K562 (cell line): Measurements from ENCODE around the gene SLC16A12. TPM values are rescaled to one million over a fixed set of nuclear protein-coding genes. Genes with fewer than 3 reads are reported as not detected.

ENCODE experiments used
- ATAC-seq: fragments of 200-7000 bp; cut with Tn5 transposase; 3 replicates; pipeline ENCODE4 v1.9.1; 2020; ENCODE audit warnings: moderate library complexity
- BruUV-seq: library from RNA; stranded (reverse); fragments of 400-500 nt; replicated peaks from 2 replicates; lab custom pipeline; 2021; lab: Mats Ljungman, UMichigan
- CTCF ChIA-PET: fragments of 300-600 bp; formaldehyde crosslinking; extraction: SDS; loops from one replicate; lab custom pipeline; 2021; ENCODE audit warnings: low intra/inter-chr PET ratio; lab: Yijun Ruan, JAX
- POLR2A ChIA-PET: fragments of 300-600, 350-650 bp; sonication (Branson Sonifier 250); formaldehyde crosslinking; extraction: SDS; loops from one replicate; lab custom pipeline; 2021; ENCODE audit warnings: antibody characterized with exemption, inconsistent platforms; lab: Yijun Ruan, JAX
- DNase-seq, 4 experiments: peaks; one replicate each; pipeline versions ENCODE4 v3.0.0 to v3.0.0-alpha.2; 2011 to 2018; ENCODE audit warnings: low spot score in 3 of 4, mixed read lengths in 3 of 4; ENCODE audit errors: extremely low read depth in 1 of 4
- FAIRE-seq: peaks from 2 replicates; lab custom pipeline; 2011; peaks lifted over from hg19 to GRCh38; lab: Jason Lieb, UNC
- H2AFZ ChIP-seq: 2 replicates; pipeline ENCODE4 v1.6.0; 2011; ENCODE audit warnings: low read depth, low read length, control low read depth, inconsistent platforms
- H3K27ac ChIP-seq: fragments of 200-600 bp; 3 replicates; pipeline ENCODE4 v1.8.0; 2011; ENCODE audit warnings: low read depth, mild to moderate bottlenecking, control low read depth, inconsistent platforms, low read length, moderate library complexity, mixed read lengths; ENCODE audit errors: extremely low read depth
- H3K27me3 ChIP-seq, 2 experiments: fragments of 300-600 bp in 1 of 2; 2 replicates in 1 of 2; 3 replicates in 1 of 2; pipeline versions ENCODE4 v1.6.0 to v1.8.0; 2011; ENCODE audit warnings: inconsistent platforms in 2 of 2, low read length in 2 of 2, mild to moderate bottlenecking in 1 of 2, mixed read lengths in 1 of 2, moderate library complexity in 1 of 2; ENCODE audit not compliant: control insufficient read depth in 2 of 2, insufficient read depth in 2 of 2
- H3K36me3 ChIP-seq: fragments of 300-600 bp; 3 replicates; pipeline ENCODE4 v1.8.0; 2011; ENCODE audit warnings: mild to moderate bottlenecking, low read length, inconsistent platforms; ENCODE audit not compliant: control insufficient read depth, insufficient read depth
- H3K4me1 ChIP-seq, 2 experiments: fragments of 200-600 bp in 1 of 2; replicated peaks in 1 of 2; 2 replicates in 1 of 2; 3 replicates in 1 of 2; pipeline versions ENCODE4 v1.5.1 to v1.8.0; 2011; ENCODE audit warnings: inconsistent platforms in 2 of 2, low read length in 2 of 2, mild to moderate bottlenecking in 1 of 2, mixed read lengths in 1 of 2, moderate library complexity in 1 of 2; ENCODE audit not compliant: control insufficient read depth in 2 of 2, insufficient read depth in 2 of 2
- H3K4me2 ChIP-seq: 2 replicates; pipeline ENCODE4 v1.6.1; 2011; ENCODE audit warnings: low read length, control low read depth, inconsistent platforms, mixed read lengths; ENCODE audit not compliant: insufficient read depth
- H3K4me3 ChIP-seq: fragments of 200-600 bp; sonication (generic), shearing (Covaris generic); 2 replicates; pipeline ENCODE4 v1.5.1; 2016; ENCODE audit warnings: control low read depth, inconsistent platforms
- H3K79me2 ChIP-seq: fragments of 200-600 bp; 3 replicates; pipeline ENCODE4 v1.8.0; 2011; ENCODE audit warnings: low read length, inconsistent platforms; ENCODE audit not compliant: control insufficient read depth, insufficient read depth
- H3K9ac ChIP-seq, 2 experiments: 2 replicates each; pipeline versions ENCODE4 v1.6.0 to v1.6.1; 2011; ENCODE audit warnings: low read depth in 2 of 2, low read length in 2 of 2, control low read depth in 1 of 2, inconsistent platforms in 1 of 2, mild to moderate bottlenecking in 1 of 2, mixed read lengths in 1 of 2; ENCODE audit not compliant: insufficient read depth in 1 of 2
- H3K9me1 ChIP-seq: one replicate; pipeline ENCODE4 v1.6.0; 2011; ENCODE audit warnings: inconsistent platforms, mild to moderate bottlenecking, low read length, moderate library complexity; ENCODE audit not compliant: control insufficient read depth, insufficient read depth
- H3K9me3 ChIP-seq: replicated peaks from 2 replicates; pipeline ENCODE4 v1.5.1; 2011; ENCODE audit warnings: low read depth, low read length, inconsistent platforms; ENCODE audit not compliant: control insufficient read depth, insufficient read depth
- H4K20me1 ChIP-seq: replicated peaks from 2 replicates; pipeline ENCODE4 v1.6.1; 2011; ENCODE audit warnings: low read length, inconsistent platforms, mixed read lengths; ENCODE audit not compliant: control insufficient read depth, insufficient read depth
- ADNP ChIP-seq: fragments of 200-800 bp; sonication (Bioruptor generic); IDR thresholded peaks from 2 replicates; pipeline ENCODE4 v1.6.1; 2016; ENCODE audit warnings: missing genetic modification characterization, missing compliant biosample characterization
- ARHGAP35 ChIP-seq: fragments of 450-650 bp; IDR thresholded peaks from 2 replicates; pipeline ENCODE4 v1.6.1; 2018; ENCODE audit not compliant: partially characterized antibody
- DPF2 ChIP-seq: fragments of 450-650 bp; IDR thresholded peaks from 2 replicates; pipeline ENCODE4 v1.6.1; 2016
- FOXP1 ChIP-seq: sonication (generic); formaldehyde crosslinking; IDR thresholded peaks from 2 replicates; pipeline ENCODE4 v1.8.0; 2022; ENCODE audit warnings: mild to moderate bottlenecking, missing genetic modification reagents
- HIVEP1 ChIP-seq: fragments of 250-450 bp; sonication (Bioruptor Pico); IDR thresholded peaks from 2 replicates; pipeline ENCODE4 v1.4.0; 2020; ENCODE audit warnings: mild to moderate bottlenecking
- MYNN ChIP-seq, 2 experiments: sonication (generic); formaldehyde crosslinking in 1 of 2; IDR thresholded peaks; 2 replicates each; pipeline versions ENCODE4 v1.5.0 to v1.6.1; 2016 to 2020; ENCODE audit warnings: antibody characterized with exemption in 1 of 2, missing genetic modification reagents in 1 of 2
- NCOA1 ChIP-seq: fragments of 450-650 bp; IDR thresholded peaks from 2 replicates; pipeline ENCODE4 v1.6.1; 2016; ENCODE audit warnings: low read depth
- PATZ1 ChIP-seq: fragments of 250-450 bp; sonication (Bioruptor Pico); IDR thresholded peaks from 2 replicates; pipeline ENCODE4 v1.5.0; 2020; ENCODE audit warnings: mild to moderate bottlenecking, borderline replicate concordance
- PHF8 ChIP-seq: fragments of 200-600 bp; sonication (generic); IDR thresholded peaks from 2 replicates; pipeline ENCODE4 v1.6.1; 2012; ENCODE audit warnings: mixed run types, mild to moderate bottlenecking, inconsistent platforms, low read length, moderate library complexity, borderline replicate concordance
- ZFP91 ChIP-seq: sonication (generic); formaldehyde crosslinking; IDR thresholded peaks from 2 replicates; pipeline ENCODE4 v1.8.0; 2022; ENCODE audit warnings: mild to moderate bottlenecking, missing genetic modification reagents
- ZNF184 ChIP-seq: sonication (generic); formaldehyde crosslinking; IDR thresholded peaks from 2 replicates; pipeline ENCODE4 v1.5.0; 2020; ENCODE audit warnings: missing genetic modification reagents
- ZNF518B ChIP-seq: fragments of 250-450 bp; sonication (Bioruptor Pico); IDR thresholded peaks from 2 replicates; pipeline ENCODE4 v1.5.0; 2021; ENCODE audit warnings: mild to moderate bottlenecking, moderate library complexity
- ZNF77 ChIP-seq: fragments of 250-450 bp; sonication (Bioruptor Pico); IDR thresholded peaks from 2 replicates; pipeline ENCODE4 v1.5.0; 2020
- in situ Hi-C: fragments of 300-500 bp; cut with MboI; formaldehyde crosslinking; loops from 4 replicates; pipeline ENCODE4 v1.15.0; 2018; ENCODE audit warnings: inconsistent platforms, mixed read lengths
- intact Hi-C: fragments of 100-400 bp; cut with micrococcal nuclease; formaldehyde crosslinking; loops from 2 replicates; pipeline ENCODE4 v1.14.2; 2022
- polyA plus RNA-seq, 8 experiments: library from polyadenylated mRNA; depleted of rRNA in 4 of 8; stranded (reverse) in 5 of 8; unstranded in 3 of 8; fragments of >200 nt; fragmentation: Nextera tagmentation in 2 of 8; fragmentation: Illumina TruSeq in 1 of 8; extraction: Ambion mirVana in 2 of 8; extraction: Trizol in 1 of 8; gene quantifications; 2 replicates each; pipeline versions ENCODE4 v1.2.1 to v1.2.3, GENCODE V29; 2011 to 2014; ENCODE audit warnings: inconsistent platforms in 1 of 8, missing spikeins in 1 of 8
- total RNA-seq, 7 experiments: library from RNA; depleted of rRNA in 6 of 7; stranded (reverse); fragments of >200 nt in 6 of 7; fragmentation: Illumina TruSeq in 2 of 7; extraction: Trizol in 2 of 7; gene quantifications; 2 replicates each; pipeline versions ENCODE4 v1.2.1 to v1.2.3, GENCODE V29; 2011 to 2021; ENCODE audit warnings: low replicate concordance in 1 of 7

Gene SLC16A12
- total and polyA plus RNA-seq, 9 of the 15 experiments (the other 6 are each of a cell fraction or from before 2014, with no cell fraction given): not detected

GRCh38 chr10:89575031-89575430, 39.6 kb upstream of the SLC16A12 start:
- intact Hi-C loops: no loop called here
- no peak for ATAC-seq
- Histone ChIP-seq H3K4me2 (no peak overlapping the region), H2AFZ (no peak overlapping the region), H3K4me1 (no peaks in the 10 kb centered on the region), H3K79me2 (no peaks in the 10 kb centered on the region), H3K9me3 (no peaks in the 10 kb centered on the region), H3K9ac (no peak overlapping the region), H3K4me3 (no peak overlapping the region), H3K27me3 (no peaks in the 10 kb centered on the region), H3K36me3 (no peaks in the 10 kb centered on the region), H3K9me1 (no peaks in the 10 kb centered on the region), H4K20me1 (no peaks in the 10 kb centered on the region), H3K27ac (no peak overlapping the region)
- TF ChIP-seq PATZ1 (CRISPR knock-in tag): no peak
- TF ChIP-seq ARHGAP35: no peak
- TF ChIP-seq MYNN (IDR thresholded peaks at IDR 0.05): no peak
- no peak for TF ChIP-seq MYNN (CRISPR knock-in tag; IDR thresholded peaks at IDR 0.05)
- no peak for TF ChIP-seq FOXP1 (CRISPR knock-in tag)
- no peak for TF ChIP-seq ZNF518B (CRISPR knock-in tag)
- no peak for TF ChIP-seq PHF8
- TF ChIP-seq ZNF184 (CRISPR knock-in tag): no peak
- no peak for TF ChIP-seq DPF2
- TF ChIP-seq ADNP (tag): no peak
- TF ChIP-seq NCOA1: no peak
- no peak for TF ChIP-seq ZNF77 (CRISPR knock-in tag)
- TF ChIP-seq HIVEP1 (CRISPR knock-in tag): no peak
- TF ChIP-seq ZFP91 (CRISPR knock-in tag): no peak
- DNase-seq: no peak
- no TSS peak for BruUV-seq
- POLR2A ChIA-PET: no interaction called here
- CTCF ChIA-PET: interaction anchor here (0.6 kb wide), 1 partner anchor 149 kb away, joined by 3 read pairs; no protein-coding TSS in a partner anchor
- no peak for FAIRE-seq
- in situ Hi-C loops: no loop called here
